Suprapubic skin (tissue), 4 donors: ENCODE results near the gene PPAT.

Experiments used
- POLR2A ChIP-seq, 2 donors: fragments of 450-650 bp; IDR thresholded peaks; one replicate each; pipeline ENCODE4 v1.6.1; 2017; ENCODE audit warnings: antibody characterized with exemption in 2 of 2, mild to moderate bottlenecking in 2 of 2, moderate library complexity in 2 of 2
- POLR2AphosphoS5 ChIP-seq, 3 donors: sonication (generic); formaldehyde crosslinking; IDR thresholded peaks; one replicate each; pipeline ENCODE4 v1.6.1; 2017; ENCODE audit warnings: antibody characterized with exemption in 3 of 3
- TF ChIP-seq, protein P1 (sequence below), 2 donors: fragments of 200-600 bp in 1 of 2; fragments of 450-650 bp in 1 of 2; sonication (generic) in 1 of 2; IDR thresholded peaks; one replicate each; pipeline ENCODE4 v1.5.1; 2016 to 2019; ENCODE audit warnings: antibody characterized with exemption in 2 of 2, mild to moderate bottlenecking in 1 of 2, moderate library complexity in 1 of 2

DNA sequence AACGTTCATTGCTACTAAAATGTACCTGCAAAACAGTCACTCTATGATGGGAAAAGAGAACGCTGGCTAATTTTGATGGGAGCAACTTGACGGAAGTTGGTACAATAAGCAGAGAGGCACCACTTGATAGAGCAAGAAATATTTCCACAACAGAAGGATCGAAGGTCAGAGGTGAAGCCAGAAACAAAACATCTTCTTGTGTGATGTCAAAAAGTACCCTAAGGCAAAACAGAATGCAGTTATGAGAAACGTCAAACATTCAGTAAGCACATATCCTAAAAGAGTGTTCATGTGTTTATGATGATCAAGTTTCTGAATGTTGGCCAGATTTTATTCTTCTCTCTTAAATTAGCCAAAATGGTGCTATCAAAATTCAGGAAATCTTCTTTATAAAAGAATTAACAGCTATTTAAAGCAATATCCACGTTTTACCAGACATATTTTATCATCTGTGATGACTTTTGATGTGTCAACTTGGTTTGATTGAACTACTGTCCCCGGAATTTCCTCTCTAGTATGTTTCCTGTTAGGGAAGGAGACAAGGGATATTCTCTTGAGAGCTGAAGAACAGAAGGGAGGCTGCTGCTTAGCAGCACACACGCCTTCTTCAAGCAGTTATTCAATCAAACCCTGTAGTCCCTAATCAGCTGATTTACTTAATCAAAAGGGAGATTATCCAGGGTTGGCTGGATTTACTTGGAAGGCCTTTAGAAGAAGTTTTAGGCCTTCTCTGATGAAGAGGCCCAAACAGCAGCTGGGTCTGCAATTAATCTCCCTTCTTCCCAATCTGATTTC lies 63.8 kb downstream of the PPAT start:
- TF ChIP-seq, protein P1, sequence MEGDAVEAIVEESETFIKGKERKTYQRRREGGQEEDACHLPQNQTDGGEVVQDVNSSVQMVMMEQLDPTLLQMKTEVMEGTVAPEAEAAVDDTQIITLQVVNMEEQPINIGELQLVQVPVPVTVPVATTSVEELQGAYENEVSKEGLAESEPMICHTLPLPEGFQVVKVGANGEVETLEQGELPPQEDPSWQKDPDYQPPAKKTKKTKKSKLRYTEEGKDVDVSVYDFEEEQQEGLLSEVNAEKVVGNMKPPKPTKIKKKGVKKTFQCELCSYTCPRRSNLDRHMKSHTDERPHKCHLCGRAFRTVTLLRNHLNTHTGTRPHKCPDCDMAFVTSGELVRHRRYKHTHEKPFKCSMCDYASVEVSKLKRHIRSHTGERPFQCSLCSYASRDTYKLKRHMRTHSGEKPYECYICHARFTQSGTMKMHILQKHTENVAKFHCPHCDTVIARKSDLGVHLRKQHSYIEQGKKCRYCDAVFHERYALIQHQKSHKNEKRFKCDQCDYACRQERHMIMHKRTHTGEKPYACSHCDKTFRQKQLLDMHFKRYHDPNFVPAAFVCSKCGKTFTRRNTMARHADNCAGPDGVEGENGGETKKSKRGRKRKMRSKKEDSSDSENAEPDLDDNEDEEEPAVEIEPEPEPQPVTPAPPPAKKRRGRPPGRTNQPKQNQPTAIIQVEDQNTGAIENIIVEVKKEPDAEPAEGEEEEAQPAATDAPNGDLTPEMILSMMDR (IDR thresholded peaks at IDR 0.05) = no peak
- TF ChIP-seq POLR2A (IDR thresholded peaks at IDR 0.05) (no peak), POLR2AphosphoS5 (IDR thresholded peaks at IDR 0.05) (no peak)
